K562 (cell line): ENCODE results near the gene RCSD1. TPM values are rescaled to one million over a fixed set of nuclear protein-coding genes. Genes with fewer than 3 reads are reported as not detected.

Source experiments
- ATAC-seq: fragments of 200-7000 bp; cut with Tn5 transposase; 3 replicates; pipeline ENCODE4 v1.9.1; 2020; ENCODE audit warnings: moderate library complexity
- BruUV-seq: library from RNA; stranded (reverse); fragments of 400-500 nt; replicated peaks from 2 replicates; lab custom pipeline; 2021; lab: Mats Ljungman, UMichigan
- CTCF ChIA-PET: fragments of 300-600 bp; formaldehyde crosslinking; extraction: SDS; loops from one replicate; lab custom pipeline; 2021; ENCODE audit warnings: low intra/inter-chr PET ratio; lab: Yijun Ruan, JAX
- POLR2A ChIA-PET: fragments of 300-600, 350-650 bp; sonication (Branson Sonifier 250); formaldehyde crosslinking; extraction: SDS; loops from one replicate; lab custom pipeline; 2021; ENCODE audit warnings: antibody characterized with exemption, inconsistent platforms; lab: Yijun Ruan, JAX
- DNase-seq, 4 experiments: peaks; one replicate each; pipeline versions ENCODE4 v3.0.0 to v3.0.0-alpha.2; 2011 to 2018; ENCODE audit warnings: low spot score in 3 of 4, mixed read lengths in 3 of 4; ENCODE audit errors: extremely low read depth in 1 of 4
- FAIRE-seq: peaks from 2 replicates; lab custom pipeline; 2011; peaks lifted over from hg19 to GRCh38; lab: Jason Lieb, UNC
- H2AFZ ChIP-seq: 2 replicates; pipeline ENCODE4 v1.6.0; 2011; ENCODE audit warnings: low read depth, low read length, control low read depth, inconsistent platforms
- H3K27ac ChIP-seq: fragments of 200-600 bp; 3 replicates; pipeline ENCODE4 v1.8.0; 2011; ENCODE audit warnings: low read depth, mild to moderate bottlenecking, control low read depth, inconsistent platforms, low read length, moderate library complexity, mixed read lengths; ENCODE audit errors: extremely low read depth
- H3K27me3 ChIP-seq, 2 experiments: fragments of 300-600 bp in 1 of 2; 2 replicates in 1 of 2; 3 replicates in 1 of 2; pipeline versions ENCODE4 v1.6.0 to v1.8.0; 2011; ENCODE audit warnings: inconsistent platforms in 2 of 2, low read length in 2 of 2, mild to moderate bottlenecking in 1 of 2, mixed read lengths in 1 of 2, moderate library complexity in 1 of 2; ENCODE audit not compliant: control insufficient read depth in 2 of 2, insufficient read depth in 2 of 2
- H3K36me3 ChIP-seq: fragments of 300-600 bp; 3 replicates; pipeline ENCODE4 v1.8.0; 2011; ENCODE audit warnings: mild to moderate bottlenecking, low read length, inconsistent platforms; ENCODE audit not compliant: control insufficient read depth, insufficient read depth
- H3K4me1 ChIP-seq, 2 experiments: fragments of 200-600 bp in 1 of 2; replicated peaks in 1 of 2; 2 replicates in 1 of 2; 3 replicates in 1 of 2; pipeline versions ENCODE4 v1.5.1 to v1.8.0; 2011; ENCODE audit warnings: inconsistent platforms in 2 of 2, low read length in 2 of 2, mild to moderate bottlenecking in 1 of 2, mixed read lengths in 1 of 2, moderate library complexity in 1 of 2; ENCODE audit not compliant: control insufficient read depth in 2 of 2, insufficient read depth in 2 of 2
- H3K4me2 ChIP-seq: 2 replicates; pipeline ENCODE4 v1.6.1; 2011; ENCODE audit warnings: low read length, control low read depth, inconsistent platforms, mixed read lengths; ENCODE audit not compliant: insufficient read depth
- H3K4me3 ChIP-seq: fragments of 200-600 bp; sonication (generic), shearing (Covaris generic); 2 replicates; pipeline ENCODE4 v1.5.1; 2016; ENCODE audit warnings: control low read depth, inconsistent platforms
- H3K79me2 ChIP-seq: fragments of 200-600 bp; 3 replicates; pipeline ENCODE4 v1.8.0; 2011; ENCODE audit warnings: low read length, inconsistent platforms; ENCODE audit not compliant: control insufficient read depth, insufficient read depth
- H3K9ac ChIP-seq, 2 experiments: 2 replicates each; pipeline versions ENCODE4 v1.6.0 to v1.6.1; 2011; ENCODE audit warnings: low read depth in 2 of 2, low read length in 2 of 2, control low read depth in 1 of 2, inconsistent platforms in 1 of 2, mild to moderate bottlenecking in 1 of 2, mixed read lengths in 1 of 2; ENCODE audit not compliant: insufficient read depth in 1 of 2
- H3K9me1 ChIP-seq: one replicate; pipeline ENCODE4 v1.6.0; 2011; ENCODE audit warnings: inconsistent platforms, mild to moderate bottlenecking, low read length, moderate library complexity; ENCODE audit not compliant: control insufficient read depth, insufficient read depth
- H3K9me3 ChIP-seq: replicated peaks from 2 replicates; pipeline ENCODE4 v1.5.1; 2011; ENCODE audit warnings: low read depth, low read length, inconsistent platforms; ENCODE audit not compliant: control insufficient read depth, insufficient read depth
- H4K20me1 ChIP-seq: replicated peaks from 2 replicates; pipeline ENCODE4 v1.6.1; 2011; ENCODE audit warnings: low read length, inconsistent platforms, mixed read lengths; ENCODE audit not compliant: control insufficient read depth, insufficient read depth
- CREM ChIP-seq: IDR thresholded peaks from 2 replicates; pipeline ENCODE4 v1.6.1; 2014; ENCODE audit warnings: antibody characterized with exemption, low read depth
- CTBP1 ChIP-seq: fragments of 450-650 bp; IDR thresholded peaks from 2 replicates; pipeline ENCODE4 v1.6.1; 2016; ENCODE audit warnings: borderline replicate concordance
- ESRRA ChIP-seq: fragments of 450-650 bp; IDR thresholded peaks from 2 replicates; pipeline ENCODE4 v1.6.1; 2014; ENCODE audit warnings: low read depth, mild to moderate bottlenecking, moderate library complexity, borderline replicate concordance
- ETV1 ChIP-seq: fragments of 450-650 bp; conservative IDR thresholded peaks from 2 replicates; pipeline ENCODE4 v1.6.1; 2016; ENCODE audit warnings: missing genetic modification characterization, control low read depth, low read depth, missing compliant biosample characterization
- NR2C2 ChIP-seq, 2 experiments: fragments of 200-800 bp in 1 of 2; sonication (Bioruptor generic) in 1 of 2; sonication (generic) in 1 of 2; formaldehyde crosslinking in 1 of 2; IDR thresholded peaks; 2 replicates each; pipeline versions ENCODE4 v1.6.1 to v1.8.0; 2016 to 2022; ENCODE audit warnings: mild to moderate bottlenecking in 1 of 2, missing compliant biosample characterization in 1 of 2, missing genetic modification characterization in 1 of 2, missing genetic modification reagents in 1 of 2
- RAD21 ChIP-seq, 2 experiments: fragments of 250-450 bp in 1 of 2; fragments of 450-650 bp in 1 of 2; sonication (Bioruptor Pico) in 1 of 2; formaldehyde crosslinking in 1 of 2; IDR thresholded peaks in 1 of 2; conservative IDR thresholded peaks in 1 of 2; 2 replicates each; pipeline versions ENCODE4 v1.4.0 to v1.8.0; 2020 to 2022; ENCODE audit warnings: mild to moderate bottlenecking in 2 of 2, moderate library complexity in 1 of 2
- ZNF175 ChIP-seq: fragments of 200-800 bp; sonication (Bioruptor generic); IDR thresholded peaks from 2 replicates; pipeline ENCODE4 v1.6.1; 2016; ENCODE audit warnings: low read depth, mild to moderate bottlenecking, missing genetic modification characterization, missing compliant biosample characterization
- ZNF507 ChIP-seq: conservative IDR thresholded peaks from 2 replicates; pipeline ENCODE4 v1.6.1; 2017; ENCODE audit warnings: missing genetic modification characterization, missing compliant biosample characterization
- whole genome bisulfite sequencing: fragments of 100-300 bp; shearing (Covaris generic); methylation state at CpG from one replicate; pipeline ENCODE4 v1.1.6; 2016; ENCODE audit warnings: low coverage, mixed read lengths; ENCODE audit not compliant: insufficient coverage; ENCODE audit errors: missing lambda C conversion rate; 5-methylcytosine and 5-hydroxymethylcytosine counted together
- in situ Hi-C: fragments of 300-500 bp; cut with MboI; formaldehyde crosslinking; loops from 4 replicates; pipeline ENCODE4 v1.15.0; 2018; ENCODE audit warnings: inconsistent platforms, mixed read lengths
- intact Hi-C: fragments of 100-400 bp; cut with micrococcal nuclease; formaldehyde crosslinking; loops from 2 replicates; pipeline ENCODE4 v1.14.2; 2022
- polyA plus RNA-seq, 8 experiments: library from polyadenylated mRNA; depleted of rRNA in 4 of 8; stranded (reverse) in 5 of 8; unstranded in 3 of 8; fragments of >200 nt; fragmentation: Nextera tagmentation in 2 of 8; fragmentation: Illumina TruSeq in 1 of 8; extraction: Ambion mirVana in 2 of 8; extraction: Trizol in 1 of 8; gene quantifications; 2 replicates each; pipeline versions ENCODE4 v1.2.1 to v1.2.3, GENCODE V29; 2011 to 2014; ENCODE audit warnings: inconsistent platforms in 1 of 8, missing spikeins in 1 of 8
- total RNA-seq, 7 experiments: library from RNA; depleted of rRNA in 6 of 7; stranded (reverse); fragments of >200 nt in 6 of 7; fragmentation: Illumina TruSeq in 2 of 7; extraction: Trizol in 2 of 7; gene quantifications; 2 replicates each; pipeline versions ENCODE4 v1.2.1 to v1.2.3, GENCODE V29; 2011 to 2021; ENCODE audit warnings: low replicate concordance in 1 of 7
- TF ChIP-seq, protein P1 (sequence below): fragments of 450-650 bp; formaldehyde crosslinking; IDR thresholded peaks from 2 replicates; pipeline ENCODE4 v1.4.0; 2020; ENCODE audit warnings: mild to moderate bottlenecking, moderate library complexity
- TF ChIP-seq, protein P2 (sequence below): sonication (generic); formaldehyde crosslinking; IDR thresholded peaks from 2 replicates; pipeline ENCODE4 v1.8.0; 2022; ENCODE audit warnings: mild to moderate bottlenecking, missing genetic modification reagents

The RCSD1 gene
- total and polyA plus RNA-seq, 9 of the 15 experiments (the other 6 are each of a cell fraction or from before 2014, with no cell fraction given), result 7.8 to 69.8 (median 45.3) TPM

DNA sequence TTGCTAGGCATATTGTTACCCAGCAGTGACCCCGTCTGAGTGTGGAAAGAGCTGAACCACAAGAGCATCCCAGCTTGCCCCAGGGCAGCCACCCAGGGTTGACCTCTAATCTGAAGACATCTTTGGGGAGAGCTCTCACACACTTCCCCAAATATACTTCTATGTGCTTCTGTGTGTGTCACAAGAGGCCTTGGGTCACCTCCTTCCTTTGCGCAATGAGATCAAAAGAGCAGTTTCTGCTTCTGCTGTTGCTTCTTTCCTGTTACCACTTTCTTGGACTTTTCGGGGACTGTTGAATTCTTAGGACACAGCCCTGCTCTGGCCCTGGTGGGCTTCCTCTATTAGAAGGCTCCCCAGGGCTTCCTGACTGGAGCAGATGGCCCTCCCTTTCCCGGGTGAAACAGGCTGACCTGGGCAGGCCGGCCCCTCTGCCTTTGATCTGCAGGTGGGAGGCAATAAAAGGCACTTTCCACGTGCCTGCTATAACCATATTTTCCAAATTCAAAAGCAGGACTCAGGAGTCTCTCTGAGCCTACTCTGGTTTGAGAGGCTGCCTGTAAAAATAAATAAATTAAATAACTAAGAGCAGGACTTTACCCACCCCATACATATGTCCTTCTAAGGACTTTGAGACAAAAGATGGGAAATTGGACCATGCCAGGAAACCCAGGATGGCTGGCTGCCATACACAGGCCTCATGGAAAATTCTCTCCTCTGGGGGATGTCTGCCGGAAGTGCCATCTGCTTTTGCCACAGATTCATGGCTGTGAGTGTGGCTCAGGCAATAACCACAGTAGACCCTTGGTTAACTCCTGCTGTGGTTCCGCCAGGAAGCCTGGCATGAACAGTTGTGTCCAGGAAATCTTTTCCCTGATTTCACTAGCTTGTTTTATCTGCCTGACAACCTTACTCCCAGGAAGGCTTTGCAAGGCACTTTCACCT lies 28.3 kb upstream of the RCSD1 start:
- no peaks in the 10 kb centered on the region for H3K27me3 ChIP-seq
- no peaks in the 10 kb centered on the region for H3K36me3 ChIP-seq
- H4K20me1 ChIP-seq, result no peaks in the 10 kb centered on the region
- H3K9ac ChIP-seq, result peak overlapping the region; percentile 7 to 84; a peak in 2 of 4 replicates
- POLR2A ChIA-PET, result interaction anchor here (0.6 to 1.5 kb wide), 6 partner anchors 7 to 768 kb away, joined by 3 to 4 read pairs (median 3); no protein-coding TSS in a partner anchor
- CTCF ChIA-PET, result interaction anchor here (0.6 to 2.6 kb wide), 2 partner anchors 87 to 91 kb away, joined by 5 to 45 read pairs; no protein-coding TSS in a partner anchor
- no peak overlapping the region; the same call in 1 of the 2 replicates for H3K4me2 ChIP-seq
- in situ Hi-C loops, result loop anchor here (5.0 kb wide), 1 partner anchor 91 kb away; no protein-coding TSS in a partner anchor
- WGBS, result 58% methylated on average over 8 of the region's 8 CpGs
- no peaks in the 10 kb centered on the region for H3K79me2 ChIP-seq
- peaks cover 3% of the 10 kb centered on the region; the same call in 1 of the 2 replicates for H3K9me3 ChIP-seq
- no peak overlapping the region for H3K4me3 ChIP-seq
- intact Hi-C loops, result loop anchor here (1.0 to 10.0 kb wide), 2 partner anchors 27 to 483 kb away; no protein-coding TSS in a partner anchor
- peak overlapping the region; percentile 80 for H2AFZ ChIP-seq
- DNase-seq (peak in 2 of 4 experiments; percentile 46 to 51), FAIRE-seq (no peak), ATAC-seq (peak; percentile 52)
- H3K9me1 ChIP-seq, result no peaks in the 10 kb centered on the region
- peak overlapping the region; percentile 59; the same call in 2 of the 3 replicates for H3K27ac ChIP-seq
- H3K4me1 ChIP-seq, result peaks cover 13 to 22% of the 10 kb centered on the region in 2 experiments; a peak in 4 of 5 replicates
- BruUV-seq, result no TSS peak
- TF ChIP-seq ZNF507 (no peak), ESRRA (peak; percentile 75; the same call in 1 of the 2 replicates), ZNF175 (CRISPR knock-in tag) (no peak), NR2C2 (CRISPR knock-in tag; IDR thresholded peaks at IDR 0.05) (no peak), NR2C2 (tag; IDR thresholded peaks at IDR 0.05) (peak; percentile 79), CREM (0 out of 2 replicates have a peak, but pooled peaks have one; percentile 7), RAD21 (CRISPR knock-in tag; conservative IDR thresholded peaks at IDR 0.05 in 1 of 2, IDR thresholded peaks at IDR 0.05 in 1 of 2) (no peak), ETV1 (tag) (0 out of 2 replicates have a peak, but pooled peaks have one; percentile 15), CTBP1 (peak; percentile 70)
- TF ChIP-seq, protein P1, sequence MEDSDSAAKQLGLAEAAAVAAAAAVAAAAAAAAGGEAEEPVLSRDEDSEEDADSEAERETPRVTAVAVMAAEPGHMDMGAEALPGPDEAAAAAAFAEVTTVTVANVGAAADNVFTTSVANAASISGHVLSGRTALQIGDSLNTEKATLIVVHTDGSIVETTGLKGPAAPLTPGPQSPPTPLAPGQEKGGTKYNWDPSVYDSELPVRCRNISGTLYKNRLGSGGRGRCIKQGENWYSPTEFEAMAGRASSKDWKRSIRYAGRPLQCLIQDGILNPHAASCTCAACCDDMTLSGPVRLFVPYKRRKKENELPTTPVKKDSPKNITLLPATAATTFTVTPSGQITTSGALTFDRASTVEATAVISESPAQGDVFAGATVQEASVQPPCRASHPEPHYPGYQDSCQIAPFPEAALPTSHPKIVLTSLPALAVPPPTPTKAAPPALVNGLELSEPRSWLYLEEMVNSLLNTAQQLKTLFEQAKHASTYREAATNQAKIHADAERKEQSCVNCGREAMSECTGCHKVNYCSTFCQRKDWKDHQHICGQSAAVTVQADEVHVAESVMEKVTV, result no peak
- TF ChIP-seq, protein P2, sequence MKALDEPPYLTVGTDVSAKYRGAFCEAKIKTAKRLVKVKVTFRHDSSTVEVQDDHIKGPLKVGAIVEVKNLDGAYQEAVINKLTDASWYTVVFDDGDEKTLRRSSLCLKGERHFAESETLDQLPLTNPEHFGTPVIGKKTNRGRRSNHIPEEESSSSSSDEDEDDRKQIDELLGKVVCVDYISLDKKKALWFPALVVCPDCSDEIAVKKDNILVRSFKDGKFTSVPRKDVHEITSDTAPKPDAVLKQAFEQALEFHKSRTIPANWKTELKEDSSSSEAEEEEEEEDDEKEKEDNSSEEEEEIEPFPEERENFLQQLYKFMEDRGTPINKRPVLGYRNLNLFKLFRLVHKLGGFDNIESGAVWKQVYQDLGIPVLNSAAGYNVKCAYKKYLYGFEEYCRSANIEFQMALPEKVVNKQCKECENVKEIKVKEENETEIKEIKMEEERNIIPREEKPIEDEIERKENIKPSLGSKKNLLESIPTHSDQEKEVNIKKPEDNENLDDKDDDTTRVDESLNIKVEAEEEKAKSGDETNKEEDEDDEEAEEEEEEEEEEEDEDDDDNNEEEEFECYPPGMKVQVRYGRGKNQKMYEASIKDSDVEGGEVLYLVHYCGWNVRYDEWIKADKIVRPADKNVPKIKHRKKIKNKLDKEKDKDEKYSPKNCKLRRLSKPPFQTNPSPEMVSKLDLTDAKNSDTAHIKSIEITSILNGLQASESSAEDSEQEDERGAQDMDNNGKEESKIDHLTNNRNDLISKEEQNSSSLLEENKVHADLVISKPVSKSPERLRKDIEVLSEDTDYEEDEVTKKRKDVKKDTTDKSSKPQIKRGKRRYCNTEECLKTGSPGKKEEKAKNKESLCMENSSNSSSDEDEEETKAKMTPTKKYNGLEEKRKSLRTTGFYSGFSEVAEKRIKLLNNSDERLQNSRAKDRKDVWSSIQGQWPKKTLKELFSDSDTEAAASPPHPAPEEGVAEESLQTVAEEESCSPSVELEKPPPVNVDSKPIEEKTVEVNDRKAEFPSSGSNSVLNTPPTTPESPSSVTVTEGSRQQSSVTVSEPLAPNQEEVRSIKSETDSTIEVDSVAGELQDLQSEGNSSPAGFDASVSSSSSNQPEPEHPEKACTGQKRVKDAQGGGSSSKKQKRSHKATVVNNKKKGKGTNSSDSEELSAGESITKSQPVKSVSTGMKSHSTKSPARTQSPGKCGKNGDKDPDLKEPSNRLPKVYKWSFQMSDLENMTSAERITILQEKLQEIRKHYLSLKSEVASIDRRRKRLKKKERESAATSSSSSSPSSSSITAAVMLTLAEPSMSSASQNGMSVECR (CRISPR knock-in tag), result no peak
